LNCAP (cell line): ENCODE results near the gene DSCAML1.

Source experiments
- CTCF ChIP-seq: fragments of 450-650 bp; IDR thresholded peaks from 2 replicates; pipeline ENCODE4 v1.5.1; 2017; ENCODE audit warnings: mild to moderate bottlenecking

Gene DSCAML1

GRCh38 chr11:117643606-117644300, 153.3 kb downstream of the DSCAML1 start:
- no peak for TF ChIP-seq CTCF

- TF ChIP-seq CTCF = no peak
These were observed 154.2 kb downstream of the DSCAML1 start for GRCh38 chr11:117642835-117643234.

GRCh38 chr11:117642396-117642795, 154.6 kb downstream of the DSCAML1 start:
- TF ChIP-seq CTCF = no peak

GRCh38 chr11:117641008-117641915, 155.8 kb downstream of the DSCAML1 start:
- TF ChIP-seq CTCF = no peak

GRCh38 chr11:117640041-117640440, 157.0 kb downstream of the DSCAML1 start:
- TF ChIP-seq CTCF = no peak

- TF ChIP-seq CTCF = no peak
These were observed 157.4 kb downstream of the DSCAML1 start for GRCh38 chr11:117639601-117640000.

- no peak for TF ChIP-seq CTCF
These were observed 158.0 kb downstream of the DSCAML1 start for GRCh38 chr11:117638911-117639543.
